GM18870 (cell line): ENCODE data around the gene TPM4.

Experiments used
- ATAC-seq: cut with Tn5 transposase; IDR thresholded peaks from one replicate; pipeline ENCODE4 v1.9.1; 2021; ENCODE audit warnings: moderate library complexity; ENCODE audit not compliant: unreplicated experiment

TPM4 gene

DNA sequence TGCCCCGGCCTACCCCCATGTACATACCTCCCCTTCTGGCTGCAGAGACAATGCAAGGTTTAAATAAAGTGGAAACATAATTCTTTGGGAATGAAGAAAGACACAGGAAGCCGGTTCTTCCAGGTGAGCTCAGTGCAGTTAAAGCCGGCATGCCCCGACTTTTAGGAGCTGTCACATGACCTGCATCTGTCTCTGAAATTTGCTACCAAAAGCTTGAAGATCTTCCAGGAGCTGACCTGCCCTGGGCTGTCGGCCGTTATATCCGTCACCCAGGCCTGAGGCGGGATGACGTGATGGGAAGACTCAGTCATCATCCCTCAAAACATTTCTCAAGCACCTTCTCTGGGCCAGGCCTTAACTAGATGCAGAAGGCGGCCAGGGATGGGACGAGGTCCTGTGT is 45.7 kb downstream of the TPM4 start:
- ATAC-seq, result no peak

DNA sequence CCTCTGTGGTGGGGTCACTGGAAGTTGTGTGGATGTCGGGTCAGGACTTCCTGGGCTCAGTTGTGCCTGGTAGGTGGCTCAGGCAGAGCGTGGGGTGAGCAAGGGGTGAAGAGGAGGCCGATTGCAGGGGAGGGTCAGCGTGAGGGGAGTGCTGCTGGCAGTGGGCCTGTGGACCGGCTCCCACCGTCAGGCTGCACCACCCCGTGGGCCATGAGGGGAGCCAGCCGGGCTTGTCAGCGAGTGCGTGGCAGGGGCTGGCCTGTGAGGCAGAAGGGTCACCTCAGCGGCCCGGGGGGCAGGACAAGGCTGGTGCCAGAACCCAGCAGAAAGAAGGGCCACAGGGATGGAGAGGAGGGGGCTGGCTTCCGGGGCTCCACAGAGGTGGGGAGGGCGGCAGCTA is 48.7 kb downstream of the TPM4 start:
- ATAC-seq, result no peak

- no peak for ATAC-seq
Observed at GRCh38 chr19:16125737-16126495, 49.6 kb downstream of the TPM4 start.

DNA sequence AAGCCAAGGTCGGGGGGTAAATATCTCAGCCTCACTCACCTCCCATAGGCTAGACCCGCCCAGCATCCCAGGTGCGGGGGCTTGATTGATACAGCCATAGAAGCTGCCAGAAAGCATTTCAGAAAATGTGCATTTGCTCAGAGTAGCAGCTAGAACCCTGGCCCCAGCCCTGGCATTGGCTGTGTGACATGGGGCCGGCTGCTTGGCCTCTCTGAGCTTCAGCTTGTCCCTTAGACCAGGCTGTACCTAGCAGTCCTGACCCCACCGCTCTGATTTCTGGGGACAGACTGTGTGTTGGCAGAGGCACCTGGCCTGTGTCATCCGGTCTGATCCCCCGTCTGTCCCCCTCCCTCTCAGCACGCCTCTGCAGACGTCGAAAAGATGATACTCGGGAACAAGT is 50.8 kb downstream of the TPM4 start:
- no peak for ATAC-seq

GRCh38 chr19:16127776-16128371 is 51.6 kb downstream of the TPM4 start:
- no peak for ATAC-seq

DNA sequence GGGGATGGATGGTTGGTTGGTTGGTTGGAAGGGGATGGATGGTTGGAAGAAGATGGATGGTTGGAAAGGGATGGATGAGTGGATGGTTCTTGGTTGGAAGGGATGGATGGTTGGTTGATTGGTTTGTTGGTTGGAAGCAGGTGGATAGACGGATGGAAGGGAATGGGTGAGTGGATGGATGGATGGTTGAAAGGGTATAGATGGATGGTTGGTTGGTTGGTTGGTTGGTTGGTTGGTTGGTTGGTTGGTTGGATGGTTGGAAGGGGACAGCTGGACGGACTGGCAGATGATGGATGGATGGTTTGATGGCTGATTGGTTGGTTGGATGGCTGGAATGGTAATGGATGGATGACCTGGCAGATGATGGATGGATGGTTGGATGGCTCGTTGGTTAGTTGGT is 55.4 kb downstream of the TPM4 start:
- no peak for ATAC-seq

GRCh38 chr19:16133818-16134217 is 57.5 kb downstream of the TPM4 start:
- ATAC-seq, result no peak

GRCh38 chr19:16134510-16134909 is 58.2 kb downstream of the TPM4 start:
- ATAC-seq, result no peak

GRCh38 chr19:16135430-16136127 is 59.3 kb downstream of the TPM4 start:
- ATAC-seq, result no peak

GRCh38 chr19:16136185-16136999 is 60.1 kb downstream of the TPM4 start:
- no peak for ATAC-seq

GRCh38 chr19:16139752-16140151 is 63.5 kb downstream of the TPM4 start:
- no peak for ATAC-seq

DNA sequence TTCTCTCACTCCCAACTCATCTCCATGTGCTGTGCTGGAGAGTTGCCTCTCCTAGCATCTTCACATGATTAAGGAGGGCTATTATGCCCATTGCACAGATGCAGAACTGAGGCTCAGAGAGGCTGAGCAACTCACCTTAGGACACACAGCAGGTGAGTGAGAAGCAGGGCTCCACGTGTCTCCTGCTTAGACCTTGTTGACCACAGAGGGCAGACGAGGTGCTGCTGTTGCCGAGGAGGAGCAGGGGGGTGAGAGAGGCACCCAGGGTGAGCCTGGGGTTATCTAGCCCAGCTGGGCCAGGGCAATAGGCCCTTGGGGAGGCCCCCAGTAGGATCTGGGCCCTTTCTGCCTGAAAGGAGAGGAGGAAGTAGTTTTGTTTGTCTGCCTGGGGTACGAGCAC is 64.7 kb downstream of the TPM4 start:
- no peak for ATAC-seq

DNA sequence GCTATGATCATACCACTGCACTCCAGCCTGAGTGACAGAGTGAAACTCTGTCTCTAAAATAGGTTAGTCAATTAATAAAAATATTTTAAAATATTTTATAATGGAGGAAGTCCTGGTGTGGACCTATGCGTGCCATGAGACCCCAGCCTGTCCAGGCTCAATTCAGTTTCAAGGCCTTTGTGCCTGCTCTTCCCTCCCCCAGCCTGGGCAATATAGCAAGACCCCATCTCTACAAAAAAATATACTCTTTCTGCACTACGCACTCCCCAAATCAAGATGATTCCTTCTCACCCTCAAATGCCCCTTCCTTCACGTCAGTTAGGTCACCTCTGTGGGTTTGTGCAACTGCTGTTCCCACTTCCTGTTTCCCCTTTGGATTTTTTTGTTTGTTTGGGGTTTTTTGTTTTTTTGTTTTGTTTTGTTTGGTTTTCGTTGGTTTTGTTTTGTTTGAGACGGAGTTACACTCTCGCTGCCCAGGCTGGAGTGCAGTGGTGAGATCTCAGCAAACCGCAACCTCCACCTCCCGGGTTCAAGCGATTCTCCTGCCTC is 65.8 kb downstream of the TPM4 start:
- no peak for ATAC-seq

GRCh38 chr19:16143399-16144215 is 67.3 kb downstream of the TPM4 start, which contains the start of gene HSH2D:
Gene HSH2D, plus strand, starts transcription at chr19:16143685. Its CDS starts 5,066 bp downstream, at chr19:16148751.
- ATAC-seq, result peak; percentile 40

GRCh38 chr19:16144216-16144581 is 67.9 kb downstream of the TPM4 start:
- ATAC-seq, result no peak

- ATAC-seq, result no peak
Observed at GRCh38 chr19:16146112-16146511, 69.8 kb downstream of the TPM4 start.

GRCh38 chr19:16148443-16149229 is 72.3 kb downstream of the TPM4 start:
- ATAC-seq, result no peak
